Upper lobe of left lung (tissue), 4 donors: Measurements from ENCODE around the gene YKT6.

Experiments used
- CTCF ChIP-seq, 6 experiments: fragments of 450-650 bp in 4 of 6; fragments of 200-600 bp in 2 of 6; sonication (generic) in 2 of 6; IDR thresholded peaks; one replicate each; pipeline ENCODE4 v1.5.1; 2016 to 2019; ENCODE audit warnings: antibody characterized with exemption in 6 of 6
- EP300 ChIP-seq, 4 donors: sonication (generic); formaldehyde crosslinking; IDR thresholded peaks; one replicate each; pipeline ENCODE4 v1.5.1; 2017; ENCODE audit warnings: antibody characterized with exemption in 4 of 4, control low read depth in 2 of 4
- POLR2AphosphoS5 ChIP-seq, 2 donors: sonication (generic); formaldehyde crosslinking; IDR thresholded peaks; one replicate each; pipeline ENCODE4 v1.5.1; 2017; ENCODE audit warnings: antibody characterized with exemption in 2 of 2

GRCh38 chr7:44235066-44235465 is 34.3 kb downstream of the YKT6 start:
- TF ChIP-seq CTCF (IDR thresholded peaks at IDR 0.05) (no peak), EP300 (IDR thresholded peaks at IDR 0.05) (no peak), POLR2AphosphoS5 (IDR thresholded peaks at IDR 0.05) (no peak)
